Measurements from ENCODE around the gene NUP210.
A peak's percentile ranks its signal among the peaks of the same experiment; 100 is the strongest.

NUP210 gene

DNA sequence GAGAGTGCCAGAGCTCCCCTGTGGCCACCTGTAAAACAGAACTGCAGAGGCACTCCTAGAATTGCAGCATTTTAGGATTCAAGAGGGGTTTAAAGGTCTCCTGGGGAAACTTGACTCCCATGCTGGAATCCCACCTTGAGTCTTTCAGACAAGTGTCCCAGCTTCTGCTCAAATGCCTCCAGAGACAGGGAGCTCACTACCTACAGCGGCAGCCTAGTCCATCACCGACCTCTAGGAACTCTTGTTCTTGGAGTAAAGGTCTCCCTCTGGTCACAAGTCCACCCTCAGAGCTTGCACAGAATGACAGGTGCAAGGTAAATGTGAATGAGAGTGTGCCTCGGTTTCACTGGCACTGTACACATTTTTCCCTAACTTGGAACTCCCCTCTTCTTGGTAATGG is 72.0 kb downstream of the NUP210 start:
- no peak for TF ChIP-seq CTCF (conservative IDR thresholded peaks at IDR 0.05; ENCODE audit: low read length)
- DNase-seq (ENCODE audit: low read depth): no peak
- H3K4me3 ChIP-seq (ENCODE audit: low read length): no peak overlapping the region

DNA sequence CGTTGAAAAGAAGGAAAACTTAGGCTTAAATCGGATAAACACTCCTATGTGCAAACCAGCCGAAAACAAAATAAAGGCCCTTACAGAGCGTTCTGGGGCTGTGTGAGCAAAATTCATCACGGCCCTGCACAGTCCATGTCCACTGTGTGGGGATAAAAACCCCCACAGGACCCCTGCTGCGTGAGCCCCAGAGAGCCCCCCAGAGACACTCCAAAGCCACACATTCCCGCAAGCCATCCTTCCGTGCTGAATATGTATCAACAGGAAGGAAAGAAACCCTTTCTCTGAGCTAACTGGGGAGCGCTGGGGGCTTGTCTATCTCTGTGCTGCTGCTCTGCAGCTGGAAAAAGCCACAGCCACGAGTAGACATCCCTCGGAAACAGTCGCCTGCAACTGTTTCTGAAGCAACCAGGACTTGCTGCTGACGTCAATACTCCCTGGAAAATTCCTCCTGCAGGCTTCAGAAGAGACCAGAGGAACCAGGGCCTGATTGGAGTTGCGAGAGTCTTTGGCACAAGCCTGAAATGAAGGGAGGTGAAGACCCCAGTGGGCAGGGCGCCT is 72.7 kb downstream of the NUP210 start:
- H3K4me3 ChIP-seq (ENCODE audit: low read length): no peak overlapping the region
- TF ChIP-seq CTCF (conservative IDR thresholded peaks at IDR 0.05; ENCODE audit: low read length): no peak
- DNase-seq (ENCODE audit: low read depth): peak; percentile 29

DNA sequence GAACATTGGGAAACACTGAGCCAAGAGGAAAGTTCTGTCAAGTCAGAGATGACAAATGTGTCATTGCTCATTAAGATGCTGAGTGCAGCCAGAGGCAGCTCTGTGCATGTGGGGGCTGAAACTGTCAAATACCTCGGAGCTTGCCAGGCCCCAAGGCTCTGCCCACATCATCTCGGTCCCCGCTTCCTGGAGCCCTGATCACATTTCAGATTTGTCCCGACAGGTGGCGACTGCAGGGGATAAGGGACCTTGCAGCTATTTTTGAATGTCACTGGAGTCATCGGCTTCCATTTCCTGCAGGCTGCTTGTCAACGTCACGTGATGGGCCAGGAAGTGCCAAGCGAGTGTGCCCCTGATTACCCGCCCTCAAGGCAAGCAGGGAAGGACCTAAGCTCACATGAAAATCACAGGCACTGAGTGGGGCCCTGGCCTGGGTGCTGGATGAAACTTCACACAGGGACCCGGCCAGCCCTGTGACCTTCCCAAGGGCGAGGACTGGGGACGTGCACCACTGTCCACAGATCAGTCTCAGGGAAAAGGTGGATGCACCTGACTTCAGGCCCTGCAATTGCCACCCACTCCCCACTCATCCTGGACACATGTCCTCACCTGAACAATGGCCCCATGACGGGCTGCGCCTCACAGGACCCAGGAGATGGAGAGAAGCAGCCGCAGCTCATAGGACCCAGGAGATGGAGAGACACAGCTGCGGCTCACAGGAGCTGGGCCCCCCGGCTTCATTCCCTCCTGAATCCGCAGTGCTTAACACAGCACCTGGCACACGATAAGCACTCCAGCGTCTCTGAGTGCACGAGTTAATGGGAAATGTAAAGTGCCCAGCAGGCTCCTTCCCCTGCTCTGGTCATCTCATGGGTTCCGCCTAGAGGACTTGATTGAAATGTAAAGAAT is 73.4 kb downstream of the NUP210 start:
- H3K4me3 ChIP-seq (ENCODE audit: low read length): no peak overlapping the region
- TF ChIP-seq CTCF (conservative IDR thresholded peaks at IDR 0.05; ENCODE audit: low read length): no peak
- DNase-seq (ENCODE audit: low read depth): no peak

DNA sequence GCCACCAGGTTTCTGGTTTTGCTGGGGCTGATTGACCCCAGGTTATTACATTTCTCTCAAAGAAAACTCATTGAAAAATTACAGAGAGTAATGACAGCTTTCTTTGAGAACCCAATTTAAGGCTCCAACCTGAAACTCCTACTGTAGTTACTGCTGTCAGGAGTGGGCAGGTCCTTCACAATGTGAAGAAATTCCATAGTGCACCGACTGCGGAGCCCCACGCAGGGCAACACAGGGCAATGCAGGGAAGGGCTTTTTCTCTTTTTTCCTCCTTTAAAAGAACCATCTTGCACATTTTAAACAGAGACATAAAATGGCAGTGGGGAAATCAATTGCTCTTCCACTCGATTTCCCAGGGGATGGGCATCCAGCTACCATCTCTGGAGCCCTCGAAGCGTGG is 74.3 kb downstream of the NUP210 start:
- no peak overlapping the region for H3K4me3 ChIP-seq (ENCODE audit: low read length)
- no peak for TF ChIP-seq CTCF (conservative IDR thresholded peaks at IDR 0.05; ENCODE audit: low read length)
- no peak for DNase-seq (ENCODE audit: low read depth)

GRCh38 chr3:13345284-13345683 is 74.8 kb downstream of the NUP210 start:
- DNase-seq (ENCODE audit: low read depth): no peak
- no peak overlapping the region for H3K4me3 ChIP-seq (ENCODE audit: low read length)
- TF ChIP-seq CTCF (conservative IDR thresholded peaks at IDR 0.05; ENCODE audit: low read length): no peak

DNA sequence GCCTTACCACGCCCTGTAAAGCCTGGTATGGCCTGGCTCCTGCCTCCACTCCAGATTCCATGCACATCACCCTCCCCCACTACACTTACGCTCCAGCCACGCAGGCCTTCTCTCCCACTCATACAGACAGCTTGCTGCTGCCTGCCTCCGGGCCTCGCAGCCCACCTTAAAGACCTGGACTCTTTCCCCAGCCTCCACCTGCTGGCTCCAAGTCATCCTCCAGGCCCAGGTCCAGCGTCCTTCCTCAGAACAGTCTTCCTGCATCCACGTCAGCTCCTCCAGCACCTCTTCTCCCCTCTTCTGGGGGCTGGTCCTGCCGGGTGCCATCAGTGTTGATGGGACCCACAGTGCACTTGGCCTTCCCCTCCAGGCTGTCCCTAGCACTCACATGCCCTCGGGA is 75.5 kb downstream of the NUP210 start:
- DNase-seq (ENCODE audit: low read depth): no peak
- TF ChIP-seq CTCF (conservative IDR thresholded peaks at IDR 0.05; ENCODE audit: low read length): no peak
- no peak overlapping the region for H3K4me3 ChIP-seq (ENCODE audit: low read length)

DNA sequence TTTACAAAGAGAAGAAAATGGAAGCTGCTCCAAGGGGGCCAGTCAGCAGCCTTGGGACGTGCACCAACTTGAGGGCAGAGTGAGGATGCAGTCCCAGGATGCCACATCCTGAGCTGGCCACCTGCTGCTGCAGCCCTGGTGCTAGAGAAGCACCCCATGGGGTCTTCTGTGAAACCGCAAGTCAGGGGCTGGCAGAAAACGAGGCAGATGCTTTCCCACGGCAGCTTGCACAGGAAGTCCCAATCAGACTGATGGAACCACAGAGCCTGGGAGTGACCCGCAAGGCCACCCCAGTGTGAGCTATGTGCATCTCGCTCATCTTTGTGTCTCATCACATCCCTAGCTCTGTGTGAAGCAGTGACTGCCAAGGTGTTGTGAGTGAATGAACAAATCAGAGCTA is 76.5 kb downstream of the NUP210 start:
- no peak for DNase-seq (ENCODE audit: low read depth)
- no peak for TF ChIP-seq CTCF (conservative IDR thresholded peaks at IDR 0.05; ENCODE audit: low read length)

More for the DNA sequence above, 76.5 kb downstream of the NUP210 start:
- H3K4me3 ChIP-seq (ENCODE audit: low read length): no peak overlapping the region

Measured in AG10803 (cell line).